ENCODE measurements around the gene PUM2. TPM values are rescaled to one million over a fixed set of nuclear protein-coding genes. Genes with fewer than 3 reads are reported as not detected.

The PUM2 gene
- total RNA-seq, 1 experiment from 2014 or later: 112 TPM

- CTCF ChIA-PET: no interaction called here
- no TSS peak for BruUV-seq (replicated peaks)
Measured at GRCh38 chr2:20207051-20207450, 143.6 kb downstream of the PUM2 start.

GRCh38 chr2:20205915-20206524 is 144.6 kb downstream of the PUM2 start:
- H3K27me3 ChIP-seq (replicated peaks; ENCODE audit: insufficient read depth, low read depth, low read length, poor library complexity): no peaks in the 10 kb centered on the region
- TF ChIP-seq EZH2 (IDR thresholded peaks at IDR 0.05; ENCODE audit: borderline replicate concordance, low read depth, low read length, poor library complexity, severe bottlenecking) (no peak), CTCF (conservative IDR thresholded peaks at IDR 0.05; ENCODE audit: low read depth, low read length) (no peak)
- POLR2A ChIA-PET (ENCODE audit: low non-redundant PET): no interaction called here
- no peak overlapping the region for H3K27ac ChIP-seq (ENCODE audit: low read depth, low read length, poor library complexity, severe bottlenecking)
- H3K4me1 ChIP-seq (ENCODE audit: insufficient read depth, low read length, poor library complexity, severe bottlenecking): no peaks in the 10 kb centered on the region
- no peaks in the 10 kb centered on the region for H3K36me3 ChIP-seq (ENCODE audit: insufficient read depth, low read length, poor library complexity, severe bottlenecking)
- no peak for DNase-seq (ENCODE audit: low spot score)
- no peaks in the 10 kb centered on the region for H3K9me3 ChIP-seq (ENCODE audit: low read depth, low read length, poor library complexity, severe bottlenecking)
- no peak overlapping the region for H3K4me3 ChIP-seq (ENCODE audit: low read depth, low read length, poor library complexity, severe bottlenecking)
- intact Hi-C loops (cut with micrococcal nuclease; ENCODE audit: unreplicated experiment): no loop called here
- no TSS peak for BruUV-seq (replicated peaks)
- CTCF ChIA-PET: no interaction called here

More at GRCh38 chr2:20207051-20207450, 143.6 kb downstream of the PUM2 start:
- H3K9me3 ChIP-seq (ENCODE audit: low read depth, low read length, poor library complexity, severe bottlenecking): no peaks in the 10 kb centered on the region
- intact Hi-C loops (cut with micrococcal nuclease; ENCODE audit: unreplicated experiment): no loop called here
- no peaks in the 10 kb centered on the region for H3K36me3 ChIP-seq (ENCODE audit: insufficient read depth, low read length, poor library complexity, severe bottlenecking)
- no peak for TF ChIP-seq EZH2 (IDR thresholded peaks at IDR 0.05; ENCODE audit: borderline replicate concordance, low read depth, low read length, poor library complexity, severe bottlenecking)
- no peak for TF ChIP-seq CTCF (conservative IDR thresholded peaks at IDR 0.05; ENCODE audit: low read depth, low read length)
- no peaks in the 10 kb centered on the region for H3K27me3 ChIP-seq (replicated peaks; ENCODE audit: insufficient read depth, low read depth, low read length, poor library complexity)
- no peak for DNase-seq (ENCODE audit: low spot score)
- H3K27ac ChIP-seq (ENCODE audit: low read depth, low read length, poor library complexity, severe bottlenecking): no peak overlapping the region
- POLR2A ChIA-PET (ENCODE audit: low non-redundant PET): no interaction called here
- H3K4me3 ChIP-seq (ENCODE audit: low read depth, low read length, poor library complexity, severe bottlenecking): no peak overlapping the region
- peaks cover under 1% of the 10 kb centered on the region for H3K4me1 ChIP-seq (ENCODE audit: insufficient read depth, low read length, poor library complexity, severe bottlenecking)

- H3K4me3 ChIP-seq (ENCODE audit: low read depth, low read length, poor library complexity, severe bottlenecking): no peak overlapping the region
- no peaks in the 10 kb centered on the region for H3K27me3 ChIP-seq (replicated peaks; ENCODE audit: insufficient read depth, low read depth, low read length, poor library complexity)
- TF ChIP-seq EZH2 (IDR thresholded peaks at IDR 0.05; ENCODE audit: borderline replicate concordance, low read depth, low read length, poor library complexity, severe bottlenecking): no peak
- TF ChIP-seq CTCF (conservative IDR thresholded peaks at IDR 0.05; ENCODE audit: low read depth, low read length): no peak
- no peak for DNase-seq (ENCODE audit: low spot score)
- no peaks in the 10 kb centered on the region for H3K4me1 ChIP-seq (ENCODE audit: insufficient read depth, low read length, poor library complexity, severe bottlenecking)
- CTCF ChIA-PET: no interaction called here
- H3K27ac ChIP-seq (ENCODE audit: low read depth, low read length, poor library complexity, severe bottlenecking): no peak overlapping the region
- POLR2A ChIA-PET (ENCODE audit: low non-redundant PET): no interaction called here
- intact Hi-C loops (cut with micrococcal nuclease; ENCODE audit: unreplicated experiment): no loop called here
- H3K36me3 ChIP-seq (ENCODE audit: insufficient read depth, low read length, poor library complexity, severe bottlenecking): no peaks in the 10 kb centered on the region
- BruUV-seq (replicated peaks): no TSS peak
- H3K9me3 ChIP-seq (ENCODE audit: low read depth, low read length, poor library complexity, severe bottlenecking): no peaks in the 10 kb centered on the region
Measured at GRCh38 chr2:20205069-20205468, 145.6 kb downstream of the PUM2 start.

Measured in A673 (cell line).